K562 (cell line): ENCODE data around the gene H2BK1. TPM values are rescaled to one million over a fixed set of nuclear protein-coding genes. Genes with fewer than 3 reads are reported as not detected.

Experiments
- ASH1L ChIP-seq: fragments of 450-650 bp; IDR thresholded peaks from 2 replicates; pipeline ENCODE4 v1.6.1; 2018; ENCODE audit warnings: borderline replicate concordance, mild to moderate bottlenecking, low read depth; ENCODE audit not compliant: partially characterized antibody
- FOS ChIP-seq: IDR thresholded peaks from 3 replicates; pipeline ENCODE4 v1.6.1; 2011; ENCODE audit not compliant: insufficient read length; ENCODE audit errors: extremely low read depth
- FOXP1 ChIP-seq: sonication (generic); formaldehyde crosslinking; IDR thresholded peaks from 2 replicates; pipeline ENCODE4 v1.8.0; 2022; ENCODE audit warnings: mild to moderate bottlenecking, missing genetic modification reagents
- GTF2B ChIP-seq: IDR thresholded peaks from 2 replicates; pipeline ENCODE4 v1.6.1; 2011; ENCODE audit not compliant: insufficient read length; ENCODE audit errors: extremely low read depth
- HOXB6 ChIP-seq: fragments of 250-450 bp; sonication (Bioruptor Pico); IDR thresholded peaks from 2 replicates; pipeline ENCODE4 v1.5.1; 2022; ENCODE audit warnings: mild to moderate bottlenecking, borderline replicate concordance
- LARP7 ChIP-seq: fragments of 450-650 bp; IDR thresholded peaks from 2 replicates; pipeline ENCODE4 v1.6.1; 2016
- MAZ ChIP-seq, 2 experiments: fragments of 450-650 bp in 1 of 2; sonication (generic) in 1 of 2; formaldehyde crosslinking; IDR thresholded peaks in 1 of 2; conservative IDR thresholded peaks in 1 of 2; 2 replicates each; pipeline versions ENCODE4 v1.4.0 to v1.5.0; 2020; ENCODE audit warnings: mild to moderate bottlenecking in 1 of 2, missing genetic modification reagents in 1 of 2
- MEF2D ChIP-seq: conservative IDR thresholded peaks from 2 replicates; pipeline ENCODE4 v1.6.1; 2016; ENCODE audit warnings: low read depth, missing genetic modification characterization, missing compliant biosample characterization
- NCOA2 ChIP-seq, 2 experiments: fragments of 450-650 bp; IDR thresholded peaks; 2 replicates each; pipeline ENCODE4 v1.6.1; 2018; ENCODE audit warnings: mild to moderate bottlenecking in 2 of 2, moderate library complexity in 1 of 2; ENCODE audit not compliant: partially characterized antibody in 2 of 2
- POU5F1 ChIP-seq: fragments of 150-350 bp; IDR thresholded peaks from 2 replicates; pipeline ENCODE4 v1.6.1; 2014; ENCODE audit warnings: borderline replicate concordance, low read length, low read depth, mild to moderate bottlenecking; ENCODE audit not compliant: partially characterized antibody
- RBM14 ChIP-seq: fragments of 200-400 bp; formaldehyde crosslinking; IDR thresholded peaks from 2 replicates; pipeline ENCODE4 v1.6.1; 2018; ENCODE audit warnings: low read depth, mild to moderate bottlenecking, low read length, moderate library complexity, borderline replicate concordance; ENCODE audit not compliant: insufficient read depth
- RBM15 ChIP-seq: fragments of 200-400 bp; formaldehyde crosslinking; IDR thresholded peaks from 2 replicates; pipeline ENCODE4 v1.6.1; 2018; ENCODE audit warnings: mild to moderate bottlenecking, low read length, moderate library complexity; ENCODE audit not compliant: insufficient read depth
- SMAD3 ChIP-seq: fragments of 450-650 bp; formaldehyde crosslinking; conservative IDR thresholded peaks from 2 replicates; pipeline ENCODE4 v1.4.0; 2020; ENCODE audit warnings: mild to moderate bottlenecking
- SMARCB1 ChIP-seq: IDR thresholded peaks from 2 replicates; pipeline ENCODE4 v1.6.1; 2011; ENCODE audit warnings: improper control_type of control experiment, low read depth; ENCODE audit not compliant: insufficient read length
- SOX6 ChIP-seq: fragments of 450-650 bp; IDR thresholded peaks from 2 replicates; pipeline ENCODE4 v1.6.1; 2014; ENCODE audit warnings: mild to moderate bottlenecking
- SREBF2 ChIP-seq: sonication (generic); formaldehyde crosslinking; IDR thresholded peaks from 2 replicates; pipeline ENCODE4 v1.4.0; 2020; ENCODE audit warnings: mild to moderate bottlenecking, missing genetic modification reagents
- THRAP3 ChIP-seq: fragments of 450-650 bp; IDR thresholded peaks from 2 replicates; pipeline ENCODE4 v1.6.1; 2016; ENCODE audit warnings: mild to moderate bottlenecking, inconsistent platforms, borderline replicate concordance
- VEZF1 ChIP-seq: fragments of 200-800 bp; sonication (Bioruptor generic); IDR thresholded peaks from 2 replicates; pipeline ENCODE4 v1.6.1; 2017; ENCODE audit warnings: missing genetic modification characterization, missing compliant biosample characterization
- YBX1 ChIP-seq: fragments of 450-650 bp; IDR thresholded peaks from 2 replicates; pipeline ENCODE4 v1.7.1; 2016; ENCODE audit warnings: mild to moderate bottlenecking
- ZFP1 ChIP-seq: fragments of 450-650 bp; formaldehyde crosslinking; IDR thresholded peaks from 2 replicates; pipeline ENCODE4 v1.4.0; 2020; ENCODE audit warnings: mild to moderate bottlenecking, mixed read lengths
- ZFP30 ChIP-seq: fragments of 250-450 bp; sonication (Bioruptor Pico); IDR thresholded peaks from 2 replicates; pipeline ENCODE4 v1.8.0; 2022; ENCODE audit warnings: moderate library complexity, mild to moderate bottlenecking, inconsistent platforms, borderline replicate concordance
- ZNF561 ChIP-seq: fragments of 450-650 bp; formaldehyde crosslinking; conservative IDR thresholded peaks from 2 replicates; pipeline ENCODE4 v1.4.0; 2020; ENCODE audit warnings: mild to moderate bottlenecking, moderate library complexity
- ZNF639 ChIP-seq, 2 experiments: fragments of 200-800 bp in 1 of 2; sonication (Bioruptor generic) in 1 of 2; sonication (generic) in 1 of 2; formaldehyde crosslinking in 1 of 2; IDR thresholded peaks in 1 of 2; conservative IDR thresholded peaks in 1 of 2; 2 replicates each; pipeline versions ENCODE4 v1.5.0 to v1.6.1; 2016 to 2020; ENCODE audit warnings: missing compliant biosample characterization in 1 of 2, missing genetic modification characterization in 1 of 2, missing genetic modification reagents in 1 of 2
- polyA plus RNA-seq, 8 experiments: library from polyadenylated mRNA; depleted of rRNA in 4 of 8; stranded (reverse) in 5 of 8; unstranded in 3 of 8; fragments of >200 nt; fragmentation: Nextera tagmentation in 2 of 8; fragmentation: Illumina TruSeq in 1 of 8; extraction: Ambion mirVana in 2 of 8; extraction: Trizol in 1 of 8; gene quantifications; 2 replicates each; pipeline versions ENCODE4 v1.2.1 to v1.2.3, GENCODE V29; 2011 to 2014; ENCODE audit warnings: inconsistent platforms in 1 of 8, missing spikeins in 1 of 8
- total RNA-seq, 7 experiments: library from RNA; depleted of rRNA in 6 of 7; stranded (reverse); fragments of >200 nt in 6 of 7; fragmentation: Illumina TruSeq in 2 of 7; extraction: Trizol in 2 of 7; gene quantifications; 2 replicates each; pipeline versions ENCODE4 v1.2.1 to v1.2.3, GENCODE V29; 2011 to 2021; ENCODE audit warnings: low replicate concordance in 1 of 7
- TF ChIP-seq, protein P1 (sequence below): fragments of 250-450 bp; sonication (Bioruptor Pico); IDR thresholded peaks from 2 replicates; pipeline ENCODE4 v1.5.0; 2021

H2BK1 gene
- total and polyA plus RNA-seq, 9 of the 15 experiments (the other 6 are each of a cell fraction or from before 2014, with no cell fraction given): not detected

DNA sequence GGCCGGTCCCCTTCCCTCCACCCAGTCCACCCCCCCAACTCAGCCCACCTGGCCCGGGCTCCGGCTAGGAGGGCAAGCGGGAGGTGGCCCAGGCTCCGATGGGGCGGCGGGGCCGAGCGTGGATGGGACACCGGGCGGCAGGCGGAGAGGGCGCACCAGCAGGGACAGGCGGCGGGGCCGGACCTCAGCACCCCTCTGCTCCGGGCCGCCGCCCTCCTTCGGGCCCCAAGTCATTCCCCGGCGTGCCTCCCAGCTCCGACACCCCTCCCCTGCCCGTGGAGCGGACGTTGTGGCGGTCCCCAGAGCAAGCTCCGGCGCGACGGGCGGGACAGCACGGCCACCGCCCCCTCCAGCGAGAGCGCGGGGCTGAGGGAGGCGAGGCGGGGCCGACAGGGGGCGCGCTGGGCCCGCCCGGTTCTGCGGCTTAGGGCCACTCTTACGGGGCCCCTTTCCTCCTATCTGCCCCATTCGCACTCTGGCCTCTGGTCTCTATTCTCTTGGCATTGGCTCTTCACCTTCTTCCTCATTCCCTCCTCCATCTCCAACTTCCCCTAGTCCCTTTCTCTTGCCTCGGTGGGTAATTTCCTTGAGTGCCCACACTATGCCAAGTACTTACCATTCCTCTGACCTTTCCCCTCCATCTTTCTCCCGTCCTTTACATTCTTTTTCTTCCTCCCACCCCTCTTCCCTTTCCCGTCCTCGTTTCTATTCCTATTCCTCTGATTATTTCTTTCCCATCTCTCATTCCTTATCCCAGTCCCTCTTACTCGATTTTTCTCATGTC is 42.1 kb downstream of the H2BK1 start (continued):
- TF ChIP-seq MAZ (CRISPR knock-in tag; conservative IDR thresholded peaks at IDR 0.05 in 1 of 2, IDR thresholded peaks at IDR 0.05 in 1 of 2) (peak; percentile 82 to 93), YBX1 (no peak), HOXB6 (no peak), ASH1L (peak; percentile 21), ZFP1 (CRISPR knock-in tag) (no peak), GTF2B (no peak), MEF2D (tag) (no peak), SMAD3 (CRISPR knock-in tag) (no peak), SMARCB1 (no peak), RBM14 (peak; percentile 53; the same call in 1 of the 2 replicates), SOX6 (0 out of 2 replicates have a peak, but pooled peaks have one; percentile 14), NCOA2 (IDR thresholded peaks at IDR 0.05; ENCODE audit: partially characterized antibody in 2 of 2) (no peak), ZNF561 (CRISPR knock-in tag) (no peak), THRAP3 (peak; percentile 71; the same call in 1 of the 2 replicates), POU5F1 (no peak), ZNF639 (CRISPR knock-in tag; conservative IDR thresholded peaks at IDR 0.05 in 1 of 2, IDR thresholded peaks at IDR 0.05 in 1 of 2) (no peak), SREBF2 (no peak), LARP7 (peak; percentile 95; the same call in 1 of the 2 replicates), VEZF1 (CRISPR knock-in tag) (peak; percentile 47; the same call in 1 of the 2 replicates), ZFP30 (CRISPR knock-in tag) (no peak), RBM15 (no peak), FOS (no peak), FOXP1 (CRISPR knock-in tag) (no peak)
- TF ChIP-seq, protein P1, sequence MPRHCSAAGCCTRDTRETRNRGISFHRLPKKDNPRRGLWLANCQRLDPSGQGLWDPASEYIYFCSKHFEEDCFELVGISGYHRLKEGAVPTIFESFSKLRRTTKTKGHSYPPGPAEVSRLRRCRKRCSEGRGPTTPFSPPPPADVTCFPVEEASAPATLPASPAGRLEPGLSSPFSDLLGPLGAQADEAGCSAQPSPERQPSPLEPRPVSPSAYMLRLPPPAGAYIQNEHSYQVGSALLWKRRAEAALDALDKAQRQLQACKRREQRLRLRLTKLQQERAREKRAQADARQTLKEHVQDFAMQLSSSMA (CRISPR knock-in tag): no peak
